ENCODE measurements around the gene FOXA1. TPM values are rescaled to one million over a fixed set of nuclear protein-coding genes. Genes with fewer than 3 reads are reported as not detected.

FOXA1 gene
- total and polyA plus RNA-seq, 2 of the 8 experiments (the other 6 are each of a cell fraction or from before 2014, with no cell fraction given) = 0.08 to 0.20 TPM

DNA sequence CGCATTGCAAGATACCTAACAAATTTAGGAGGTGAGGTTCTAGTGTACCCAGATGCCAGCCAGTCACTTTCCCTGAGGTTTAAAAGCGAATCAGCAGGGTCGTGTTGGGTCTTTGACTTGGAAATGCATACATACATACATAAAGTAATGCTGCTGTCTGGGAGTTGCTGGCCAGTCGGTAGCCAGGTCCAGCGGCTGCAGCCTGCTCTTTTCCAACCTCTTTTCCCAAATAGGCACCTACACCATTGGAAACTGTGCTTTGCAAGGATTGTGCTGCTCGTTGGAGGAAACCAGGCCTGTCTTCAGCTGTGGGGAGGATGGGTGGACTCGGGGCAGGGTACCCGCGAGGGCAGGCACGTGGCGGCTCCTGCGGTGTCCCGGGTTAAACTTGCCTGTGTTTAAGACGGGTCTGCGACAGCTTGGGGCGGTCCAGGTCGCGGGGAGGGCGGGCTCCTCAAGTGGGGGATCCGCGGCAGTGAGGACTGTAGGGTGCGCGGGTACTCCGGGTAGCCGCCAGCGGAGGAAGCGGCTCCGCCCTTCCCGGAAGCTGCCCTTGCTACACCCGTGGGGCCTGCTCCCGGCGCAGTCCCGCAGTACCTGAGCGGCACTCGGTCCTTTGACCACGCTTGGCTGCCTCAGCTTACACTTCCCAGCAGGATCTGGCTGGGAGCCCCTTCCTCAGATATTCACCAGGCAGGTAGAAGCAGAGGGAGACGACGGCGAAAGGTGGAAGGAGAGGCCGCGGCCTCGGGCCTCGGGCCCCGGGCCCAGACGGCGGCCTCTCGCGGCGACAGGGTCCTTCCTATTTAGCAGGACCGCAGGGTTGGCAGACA is 3.1 kb upstream of the FOXA1 start (continued):
- TF ChIP-seq NRF1 (IDR thresholded peaks at IDR 0.05; ENCODE audit: low read depth, low read length) = no peak
